IMR-90 (cell line): ENCODE measurements around the gene FAM177B. TPM values are rescaled to one million over a fixed set of nuclear protein-coding genes. Genes with fewer than 3 reads are reported as not detected.

Source experiments
- ATAC-seq: fragments of 200-7000 bp; cut with Tn5 transposase; 2 replicates; pipeline ENCODE4 v1.9.1; 2020; ENCODE audit warnings: low read depth, mild to moderate bottlenecking, moderate library complexity
- BruUV-seq: library from RNA; stranded (reverse); fragments of 400-500 nt; replicated peaks from 2 replicates; lab custom pipeline; 2021; lab: Mats Ljungman, UMichigan
- CTCF ChIA-PET: fragments of 300-600 bp; formaldehyde crosslinking; extraction: SDS; loops from one replicate; lab custom pipeline; 2021; ENCODE audit warnings: antibody characterized with exemption; lab: Yijun Ruan, JAX
- POLR2A ChIA-PET: fragments of 300-600 bp; sonication (Branson Sonifier 250); formaldehyde crosslinking; loops from one replicate; lab custom pipeline; 2022; ENCODE audit warnings: antibody characterized with exemption; ENCODE audit not compliant: unreplicated experiment; lab: Charles Lee
- DNase-seq: peaks from one replicate; pipeline ENCODE4 v3.0.0; 2013
- H2AFZ ChIP-seq: replicated peaks from 2 replicates; pipeline ENCODE3; 2013; ENCODE audit warnings: low read length, mild to moderate bottlenecking; ENCODE audit not compliant: poor library complexity
- H2AK5ac ChIP-seq: 2 replicates; pipeline ENCODE4 v1.6.1; 2013; ENCODE audit warnings: low read depth, low read length, inconsistent platforms
- H2AK9ac ChIP-seq: replicated peaks from 2 replicates; pipeline ENCODE3; 2013; ENCODE audit warnings: mild to moderate bottlenecking, low read depth, low read length, moderate library complexity; ENCODE audit not compliant: poor library complexity
- H2BK120ac ChIP-seq: 2 replicates; pipeline ENCODE4 v1.6.1; 2013; ENCODE audit warnings: low read depth, low read length, inconsistent platforms
- H2BK15ac ChIP-seq: 3 replicates; pipeline ENCODE4 v1.6.1; 2013; ENCODE audit warnings: low read depth, low read length, inconsistent platforms
- H2BK20ac ChIP-seq: 2 replicates; pipeline ENCODE4 v1.6.1; 2013; ENCODE audit warnings: low read depth, mild to moderate bottlenecking, inconsistent platforms, low read length, moderate library complexity
- H2BK5ac ChIP-seq: 2 replicates; pipeline ENCODE4 v1.6.1; 2013; ENCODE audit warnings: mild to moderate bottlenecking, low read depth, low read length, inconsistent platforms; ENCODE audit not compliant: poor library complexity, severe bottlenecking
- H3K14ac ChIP-seq: replicated peaks from 2 replicates; pipeline ENCODE4 v1.6.1; 2013; ENCODE audit warnings: low read depth, low read length, inconsistent platforms
- H3K18ac ChIP-seq: 2 replicates; pipeline ENCODE4 v1.6.1; 2013; ENCODE audit warnings: low read depth, low read length, control low read depth
- H3K23ac ChIP-seq: 2 replicates; pipeline ENCODE4 v1.6.1; 2013; ENCODE audit warnings: low read depth, low read length, inconsistent platforms
- H3K27ac ChIP-seq: 2 replicates; pipeline ENCODE4 v1.5.1; 2013; ENCODE audit warnings: mild to moderate bottlenecking, control low read depth, low read length; ENCODE audit not compliant: insufficient read depth
- H3K27me3 ChIP-seq: 2 replicates; pipeline ENCODE4 v1.6.1; 2013; ENCODE audit warnings: low read length; ENCODE audit not compliant: control insufficient read depth, insufficient read depth
- H3K36me3 ChIP-seq: 2 replicates; pipeline ENCODE4 v1.6.1; 2013; ENCODE audit warnings: low read length, mixed read lengths; ENCODE audit not compliant: control insufficient read depth, insufficient read depth
- H3K4ac ChIP-seq: 2 replicates; pipeline ENCODE4 v1.6.1; 2013; ENCODE audit warnings: low read depth, low read length, inconsistent platforms
- H3K4me1 ChIP-seq: 2 replicates; pipeline ENCODE4 v1.6.1; 2013; ENCODE audit warnings: low read length, mixed read lengths; ENCODE audit not compliant: control insufficient read depth, insufficient read depth
- H3K4me2 ChIP-seq: 2 replicates; pipeline ENCODE4 v1.6.1; 2013; ENCODE audit warnings: low read depth, mild to moderate bottlenecking, control low read depth, low read length, moderate library complexity
- H3K4me3 ChIP-seq: 2 replicates; pipeline ENCODE4 v1.5.1; 2013; ENCODE audit warnings: low read depth, mild to moderate bottlenecking, control low read depth, low read length, moderate library complexity; ENCODE audit not compliant: insufficient read depth
- H3K56ac ChIP-seq: 2 replicates; pipeline ENCODE4 v1.6.1; 2013; ENCODE audit warnings: low read length, inconsistent platforms; ENCODE audit not compliant: insufficient read depth; ENCODE audit errors: extremely low read depth
- H3K79me1 ChIP-seq, 2 experiments: 2 replicates each; pipeline ENCODE4 v1.6.1; 2013; ENCODE audit warnings: low read length in 2 of 2, inconsistent platforms in 1 of 2, low read depth in 1 of 2
- H3K9ac ChIP-seq: 2 replicates; pipeline ENCODE4 v1.6.1; 2013; ENCODE audit warnings: low read depth, low read length, control low read depth
- H3K9me1 ChIP-seq: 2 replicates; pipeline ENCODE4 v1.6.1; 2013; ENCODE audit warnings: low read length, inconsistent platforms; ENCODE audit not compliant: insufficient read depth
- H3K9me3 ChIP-seq: 2 replicates; pipeline ENCODE4 v1.6.1; 2013; ENCODE audit warnings: low read length; ENCODE audit not compliant: control insufficient read depth, insufficient read depth
- H4K20me1 ChIP-seq: 2 replicates; pipeline ENCODE4 v1.6.1; 2013; ENCODE audit warnings: low read length, inconsistent platforms; ENCODE audit not compliant: insufficient read depth
- H4K5ac ChIP-seq: 2 replicates; pipeline ENCODE4 v1.6.1; 2013; ENCODE audit warnings: mild to moderate bottlenecking, low read depth, low read length, control low read depth
- H4K8ac ChIP-seq, 2 experiments: 2 replicates each; pipeline ENCODE4 v1.6.1; 2013; ENCODE audit warnings: low read depth in 2 of 2, low read length in 2 of 2, control low read depth in 1 of 2, inconsistent platforms in 1 of 2
- H4K91ac ChIP-seq: 2 replicates; pipeline ENCODE4 v1.6.1; 2013; ENCODE audit warnings: low read depth, low read length, inconsistent platforms; ENCODE audit not compliant: insufficient read depth
- FOS ChIP-seq: fragments of 150-350 bp; IDR thresholded peaks from 2 replicates; pipeline ENCODE4 v1.6.1; 2016; ENCODE audit warnings: low read depth, low read length
- WGBS, 2 experiments: methylation state at CpG; one replicate each; pipeline versions ENCODE4 v1.1.5 to v1.1.7; 2013; ENCODE audit warnings: missing lambda C conversion rate in 2 of 2; ENCODE audit not compliant: insufficient read length in 1 of 2; ENCODE audit errors: extremely low coverage in 2 of 2; 5-methylcytosine and 5-hydroxymethylcytosine counted together
- dilution Hi-C: fragments of 300-500 bp; cut with HindIII; formaldehyde crosslinking; loops from one replicate; pipeline ENCODE4 v1.14.3; 2018; ENCODE audit warnings: low sequenced_read_pairs; ENCODE audit not compliant: unreplicated experiment
- in situ Hi-C: fragments of 300-500 bp; cut with MboI; formaldehyde crosslinking; loops from 3 replicates; pipeline ENCODE4 v1.14.3; 2019; ENCODE audit warnings: low sequenced_read_pairs, inconsistent platforms, mixed read lengths
- intact Hi-C: fragments of 100-400 bp; cut with micrococcal nuclease; formaldehyde crosslinking; loops from 2 replicates; pipeline ENCODE4 v1.10.0; 2022
- polyA plus RNA-seq, 3 experiments: library from polyadenylated mRNA; depleted of rRNA; stranded (reverse); fragments of >200 nt; gene quantifications; 2 replicates each; pipeline ENCODE4 v1.2.3, GENCODE V29; 2012; ENCODE audit warnings: low replicate concordance in 1 of 3
- total RNA-seq: library from RNA; depleted of rRNA; stranded (reverse); fragments of >200 nt; gene quantifications from 2 replicates; pipeline ENCODE4 v1.2.3, GENCODE V29; 2012

FAM177B gene
- total and polyA plus RNA-seq, 2 of the 4 experiments (the other 2 are of a cell fraction), result not detected

- H3K36me3 ChIP-seq, result no peaks in the 10 kb centered on the region
- DNase-seq, result no peak
- WGBS, 2 experiments, result no CpG with 5 or more reads among the region's 3 CpGs
- no peaks in the 10 kb centered on the region; the same call in 1 of the 2 replicates for H3K9me1 ChIP-seq
- no peak overlapping the region for H3K4me2 ChIP-seq
- no peak overlapping the region for H2BK5ac ChIP-seq
- in situ Hi-C loops, result no loop called here
- H2BK15ac ChIP-seq, result no peak overlapping the region
- no TSS peak for BruUV-seq
- no peak overlapping the region for H4K91ac ChIP-seq
- H3K27ac ChIP-seq, result no peak overlapping the region
- intact Hi-C loops, result no loop called here
- H3K9me3 ChIP-seq, result no peaks in the 10 kb centered on the region
- H3K27me3 ChIP-seq, result peaks cover 2% of the 10 kb centered on the region
- no peak overlapping the region for H3K56ac ChIP-seq
- H3K14ac ChIP-seq, result no peak overlapping the region
- no peak overlapping the region for H3K4me3 ChIP-seq
- H3K79me1 ChIP-seq, result no peaks in the 10 kb centered on the region
- no peak overlapping the region for H3K4ac ChIP-seq
- H3K9ac ChIP-seq, result no peak overlapping the region
- no peak overlapping the region for H2AK9ac ChIP-seq
- dilution Hi-C loops, result no loop called here
- no peak for ATAC-seq
- H2AFZ ChIP-seq, result no peak overlapping the region
- no peak for TF ChIP-seq FOS
- H3K23ac ChIP-seq, result no peak overlapping the region
- H2AK5ac ChIP-seq, result no peak overlapping the region
- H3K4me1 ChIP-seq, result no peaks in the 10 kb centered on the region
- POLR2A ChIA-PET, result no interaction called here
- CTCF ChIA-PET, result interaction anchor here (0.5 to 1.0 kb wide), 3 partner anchors 12 to 331 kb away, joined by 3 to 6 read pairs (median 5); no protein-coding TSS in a partner anchor
- H3K18ac ChIP-seq, result no peak overlapping the region
- no peak overlapping the region for H2BK120ac ChIP-seq
- H4K5ac ChIP-seq, result no peak overlapping the region
- H4K8ac ChIP-seq, result no peak overlapping the region
- H2BK20ac ChIP-seq, result no peak overlapping the region
- no peaks in the 10 kb centered on the region for H4K20me1 ChIP-seq
Measured at GRCh38 chr1:222751255-222751654, 14.3 kb downstream of the FAM177B start.
